OCI-LY1 (cell line): ENCODE measurements around the gene ADCK1.

Source experiments
- H2AFZ ChIP-seq: fragments of 200-600 bp; sonication (generic), shearing (Covaris generic); 2 replicates; pipeline ENCODE4 v1.6.0; 2014; ENCODE audit warnings: antibody characterized with exemption, mild to moderate bottlenecking, low read length
- H3F3A ChIP-seq: fragments of 200-600 bp; sonication (generic), shearing (Covaris generic); 2 replicates; pipeline ENCODE4 v1.6.0; 2014; ENCODE audit warnings: mild to moderate bottlenecking, antibody characterized with exemption, low read length, moderate library complexity; ENCODE audit not compliant: insufficient read depth
- H3K27ac ChIP-seq: fragments of 200-600 bp; sonication (generic); 2 replicates; pipeline ENCODE4 v1.5.1; 2014; ENCODE audit warnings: low read length, mixed run types, mild to moderate bottlenecking, low read depth; ENCODE audit not compliant: poor library complexity, severe bottlenecking
- H3K27me3 ChIP-seq: fragments of 200-600 bp; sonication (generic); 2 replicates; pipeline ENCODE4 v1.6.0; 2014; ENCODE audit warnings: antibody characterized with exemption, mild to moderate bottlenecking, low read length, moderate library complexity; ENCODE audit not compliant: insufficient read depth
- H3K36me3 ChIP-seq: fragments of 200-600 bp; sonication (generic); 2 replicates; pipeline ENCODE4 v1.6.1; 2014; ENCODE audit warnings: mild to moderate bottlenecking, antibody characterized with exemption, low read length, moderate library complexity, mixed read lengths; ENCODE audit not compliant: insufficient read depth
- H3K4me1 ChIP-seq: fragments of 200-600 bp; sonication (generic); 2 replicates; pipeline ENCODE4 v1.5.1; 2014; ENCODE audit warnings: mild to moderate bottlenecking, low read length, moderate library complexity; ENCODE audit not compliant: insufficient read depth, severe bottlenecking
- H3K4me2 ChIP-seq: fragments of 200-600 bp; sonication (generic), shearing (Covaris generic); 2 replicates; pipeline ENCODE4 v1.6.1; 2014; ENCODE audit warnings: low read length
- H3K4me3 ChIP-seq: fragments of 200-600 bp; sonication (generic); 2 replicates; pipeline ENCODE4 v1.5.1; 2014; ENCODE audit warnings: low read length, low read depth, mild to moderate bottlenecking, mixed read lengths; ENCODE audit not compliant: poor library complexity, severe bottlenecking
- H3K79me2 ChIP-seq: fragments of 200-600 bp; shearing (Covaris generic); 2 replicates; pipeline ENCODE4 v1.6.1; 2016; ENCODE audit warnings: mixed run types, low read length, mixed read lengths; ENCODE audit not compliant: insufficient read depth
- H3K9ac ChIP-seq: fragments of 200-600 bp; sonication (generic), shearing (Covaris generic); 2 replicates; pipeline ENCODE4 v1.6.1; 2014; ENCODE audit warnings: mild to moderate bottlenecking, low read length, mixed read lengths
- H3K9me2 ChIP-seq: fragments of 200-600 bp; sonication (generic), shearing (Covaris generic); 2 replicates; pipeline ENCODE4 v1.6.1; 2014; ENCODE audit warnings: low read depth, mild to moderate bottlenecking, low read length, mixed read lengths
- H3K9me3 ChIP-seq: fragments of 200-600 bp; shearing (Covaris generic); 2 replicates; pipeline ENCODE4 v1.6.1; 2014; ENCODE audit warnings: low read length, mixed read lengths
- H4K20me1 ChIP-seq: fragments of 200-600 bp; sonication (generic), shearing (Covaris generic); 2 replicates; pipeline ENCODE4 v1.6.0; 2016; ENCODE audit warnings: mild to moderate bottlenecking, low read length; ENCODE audit not compliant: insufficient read depth
- EZH2 ChIP-seq: fragments of 200-600 bp; sonication (generic), shearing (Covaris generic); IDR thresholded peaks from 2 replicates; pipeline ENCODE4 v1.8.0; 2017; ENCODE audit warnings: borderline replicate concordance, mixed run types, mild to moderate bottlenecking, antibody characterized with exemption, low read length, moderate library complexity, mixed read lengths
- TF ChIP-seq, protein P1 (sequence below): fragments of 200-600 bp; sonication (generic), shearing (Covaris generic); IDR thresholded peaks from 2 replicates; pipeline ENCODE4 v1.5.1; 2017; ENCODE audit warnings: mild to moderate bottlenecking, antibody characterized with exemption, low read length, moderate library complexity, mixed read lengths

The ADCK1 gene

DNA sequence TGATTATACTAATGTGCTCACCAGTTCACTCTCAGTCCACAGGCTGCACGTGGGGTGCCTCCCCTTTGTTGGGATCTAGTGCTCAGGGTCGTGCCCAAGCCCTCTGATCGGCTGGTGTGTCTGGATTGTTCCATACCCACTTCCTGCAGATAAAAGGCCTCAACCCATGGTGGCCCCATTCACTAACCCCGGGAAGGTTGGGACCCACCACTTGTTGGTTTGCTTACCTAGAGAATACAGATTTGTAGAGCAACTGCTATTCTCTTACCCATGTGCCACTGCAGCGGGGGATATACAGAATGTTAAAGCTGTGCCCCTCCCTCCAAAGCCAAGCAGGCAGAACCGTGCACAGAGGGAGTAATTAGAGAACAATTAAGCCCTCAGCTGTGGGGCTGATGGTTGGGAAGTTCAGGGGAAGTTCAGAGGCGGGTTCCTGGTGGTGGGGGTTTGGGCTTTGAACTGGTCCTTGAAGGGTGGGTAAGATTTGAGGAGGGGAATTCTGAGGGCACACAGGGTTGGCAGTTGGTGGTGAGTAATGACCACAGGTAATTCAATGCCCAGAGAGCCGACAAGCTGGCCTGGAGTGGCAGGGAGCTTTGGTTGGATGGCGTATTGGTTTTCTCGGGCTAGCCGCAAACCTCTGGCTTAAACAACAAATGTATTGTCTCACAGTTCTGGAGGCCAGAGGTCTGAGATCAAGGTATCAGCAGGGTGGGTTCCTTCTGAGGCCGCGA lies 68.8 kb downstream of the ADCK1 start:
- H3K27ac ChIP-seq = no peak overlapping the region
- no peaks in the 10 kb centered on the region for H3K4me1 ChIP-seq
- no peaks in the 10 kb centered on the region for H3K79me2 ChIP-seq
- no peak overlapping the region for H3K4me2 ChIP-seq
- no peaks in the 10 kb centered on the region for H3K9me3 ChIP-seq
- no peaks in the 10 kb centered on the region; the same call in 1 of the 2 replicates for H3K36me3 ChIP-seq
- TF ChIP-seq EZH2 = no peak
- TF ChIP-seq, protein P1, sequence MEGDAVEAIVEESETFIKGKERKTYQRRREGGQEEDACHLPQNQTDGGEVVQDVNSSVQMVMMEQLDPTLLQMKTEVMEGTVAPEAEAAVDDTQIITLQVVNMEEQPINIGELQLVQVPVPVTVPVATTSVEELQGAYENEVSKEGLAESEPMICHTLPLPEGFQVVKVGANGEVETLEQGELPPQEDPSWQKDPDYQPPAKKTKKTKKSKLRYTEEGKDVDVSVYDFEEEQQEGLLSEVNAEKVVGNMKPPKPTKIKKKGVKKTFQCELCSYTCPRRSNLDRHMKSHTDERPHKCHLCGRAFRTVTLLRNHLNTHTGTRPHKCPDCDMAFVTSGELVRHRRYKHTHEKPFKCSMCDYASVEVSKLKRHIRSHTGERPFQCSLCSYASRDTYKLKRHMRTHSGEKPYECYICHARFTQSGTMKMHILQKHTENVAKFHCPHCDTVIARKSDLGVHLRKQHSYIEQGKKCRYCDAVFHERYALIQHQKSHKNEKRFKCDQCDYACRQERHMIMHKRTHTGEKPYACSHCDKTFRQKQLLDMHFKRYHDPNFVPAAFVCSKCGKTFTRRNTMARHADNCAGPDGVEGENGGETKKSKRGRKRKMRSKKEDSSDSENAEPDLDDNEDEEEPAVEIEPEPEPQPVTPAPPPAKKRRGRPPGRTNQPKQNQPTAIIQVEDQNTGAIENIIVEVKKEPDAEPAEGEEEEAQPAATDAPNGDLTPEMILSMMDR = no peak
- H4K20me1 ChIP-seq = no peaks in the 10 kb centered on the region
- H2AFZ ChIP-seq = no peak overlapping the region
- H3K9me2 ChIP-seq = no peaks in the 10 kb centered on the region
- no peaks in the 10 kb centered on the region for H3K27me3 ChIP-seq
- H3F3A ChIP-seq = no peaks in the 10 kb centered on the region
- no peak overlapping the region for H3K4me3 ChIP-seq
- no peak overlapping the region for H3K9ac ChIP-seq

DNA sequence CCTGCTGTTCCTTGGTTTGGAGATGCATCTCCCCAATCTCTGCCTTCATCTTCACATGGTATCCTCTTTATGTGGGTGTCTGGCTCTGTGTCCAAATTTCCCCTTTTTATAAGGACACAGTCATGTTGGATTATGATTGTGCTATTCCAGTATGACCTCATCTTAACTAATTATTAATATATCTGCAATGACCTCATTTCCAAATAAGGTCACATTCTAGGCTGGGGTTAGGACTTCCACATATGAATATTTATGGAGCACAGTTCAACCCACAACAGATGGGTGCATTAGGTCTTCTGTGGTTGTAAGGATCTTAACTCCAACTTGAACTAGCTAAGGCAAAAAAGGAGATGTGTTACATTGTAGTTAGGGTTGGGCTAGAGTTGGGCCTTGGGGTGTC lies 69.4 kb downstream of the ADCK1 start:
- TF ChIP-seq, protein P1 = no peak
- TF ChIP-seq EZH2 = no peak
- no peaks in the 10 kb centered on the region for H3K9me2 ChIP-seq
- no peaks in the 10 kb centered on the region for H3K4me1 ChIP-seq
- no peaks in the 10 kb centered on the region for H3K9me3 ChIP-seq
- no peaks in the 10 kb centered on the region for H3K27me3 ChIP-seq
- H2AFZ ChIP-seq = no peak overlapping the region
- no peaks in the 10 kb centered on the region for H3F3A ChIP-seq
- no peak overlapping the region for H3K27ac ChIP-seq
- no peaks in the 10 kb centered on the region for H3K79me2 ChIP-seq
- no peak overlapping the region for H3K4me2 ChIP-seq
- H3K9ac ChIP-seq = no peak overlapping the region
- no peaks in the 10 kb centered on the region; the same call in 1 of the 2 replicates for H3K36me3 ChIP-seq
- H4K20me1 ChIP-seq = no peaks in the 10 kb centered on the region
- no peak overlapping the region for H3K4me3 ChIP-seq

DNA sequence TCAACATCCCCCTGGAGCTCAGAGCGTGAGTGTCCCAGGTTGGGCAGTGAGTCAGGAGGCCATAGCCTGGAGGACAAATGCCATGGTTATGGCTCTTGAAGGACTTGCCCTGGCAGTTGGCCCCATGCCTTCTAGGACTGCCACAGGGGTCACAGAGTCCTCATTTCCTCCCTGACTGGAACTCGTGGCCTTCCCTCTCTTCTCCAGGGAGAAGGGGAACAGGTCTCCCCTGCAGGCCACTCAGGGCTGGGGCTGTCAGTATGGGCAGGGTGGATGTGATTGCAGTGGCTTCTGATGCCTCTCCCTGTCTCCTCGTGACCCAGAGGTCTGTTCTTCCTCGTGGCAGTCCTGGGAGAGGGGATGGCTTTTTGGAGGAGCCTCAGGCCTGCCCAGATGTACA lies 70.7 kb downstream of the ADCK1 start:
- no peaks in the 10 kb centered on the region for H3K79me2 ChIP-seq
- H3K9ac ChIP-seq = no peak overlapping the region
- no peak overlapping the region for H3K4me2 ChIP-seq

More for the DNA sequence above, 70.7 kb downstream of the ADCK1 start:
- Histone ChIP-seq H3K27ac (no peak overlapping the region), H4K20me1 (no peaks in the 10 kb centered on the region), H2AFZ (no peak overlapping the region), H3K4me3 (no peak overlapping the region), H3K4me1 (no peaks in the 10 kb centered on the region), H3K9me2 (no peaks in the 10 kb centered on the region), H3K9me3 (no peaks in the 10 kb centered on the region), H3K36me3 (no peaks in the 10 kb centered on the region; the same call in 1 of the 2 replicates), H3F3A (no peaks in the 10 kb centered on the region), H3K27me3 (no peaks in the 10 kb centered on the region)
- TF ChIP-seq, protein P1 = no peak
- TF ChIP-seq EZH2 = no peak
